GM12875 (cell line): ENCODE results near the gene DNAJB14.

Source experiments
- H3K4me3 ChIP-seq: one replicate; pipeline ENCODE4 v1.5.1; 2011; ENCODE audit warnings: low read depth, low read length, control low read depth
- CTCF ChIP-seq: IDR thresholded peaks from 2 replicates; pipeline ENCODE4 v1.5.1; 2011; ENCODE audit warnings: low read depth, mild to moderate bottlenecking, control low read depth, inconsistent platforms, low read length, moderate library complexity, borderline replicate concordance; ENCODE audit not compliant: insufficient read depth

DNAJB14 gene

GRCh38 chr4:99950913-99951254 is 4.5 kb upstream of the DNAJB14 start:
- TF ChIP-seq CTCF, result no peak
- peak overlapping the region; percentile 89 for H3K4me3 ChIP-seq

GRCh38 chr4:99949999-99950912 is 3.8 kb upstream of the DNAJB14 start, which contains the start of gene H2AZ1:
TSS of gene H2AZ1 (minus strand) at chr4:99950275. CDS start at chr4:99950170, 105 bp downstream.
- H3K4me3 ChIP-seq, result peak within 1 kb of the TSS; percentile 89
- no peak for TF ChIP-seq CTCF

- TF ChIP-seq CTCF, result peak; percentile 85
- H3K4me3 ChIP-seq, result peak overlapping the region; percentile 89
These were observed 2.9 kb upstream of the DNAJB14 start for GRCh38 chr4:99949034-99949998.

- H3K4me3 ChIP-seq, result no peak overlapping the region
- TF ChIP-seq CTCF, result no peak
These were observed 1.2 kb upstream of the DNAJB14 start for GRCh38 chr4:99947608-99948007.

- no peak for TF ChIP-seq CTCF
- peak overlapping the region; percentile 91 for H3K4me3 ChIP-seq
These were observed 766 bp upstream of the DNAJB14 start for GRCh38 chr4:99947190-99947578.

- no peak for TF ChIP-seq CTCF
These were observed 581 bp downstream of the DNAJB14 start for GRCh38 chr4:99945718-99946355.

More at GRCh38 chr4:99945718-99946355, 581 bp downstream of the DNAJB14 start:
- H3K4me3 ChIP-seq, result peak overlapping the region; percentile 91
